Smooth muscle cell of the brain vasculature (primary cell): ENCODE data around the gene MAD1L1.

Experiments used
- DNase-seq: peaks from one replicate; pipeline ENCODE4 v3.0.0-alpha.2; 2012; ENCODE audit warnings: low read depth, low spot score

Gene MAD1L1

DNA sequence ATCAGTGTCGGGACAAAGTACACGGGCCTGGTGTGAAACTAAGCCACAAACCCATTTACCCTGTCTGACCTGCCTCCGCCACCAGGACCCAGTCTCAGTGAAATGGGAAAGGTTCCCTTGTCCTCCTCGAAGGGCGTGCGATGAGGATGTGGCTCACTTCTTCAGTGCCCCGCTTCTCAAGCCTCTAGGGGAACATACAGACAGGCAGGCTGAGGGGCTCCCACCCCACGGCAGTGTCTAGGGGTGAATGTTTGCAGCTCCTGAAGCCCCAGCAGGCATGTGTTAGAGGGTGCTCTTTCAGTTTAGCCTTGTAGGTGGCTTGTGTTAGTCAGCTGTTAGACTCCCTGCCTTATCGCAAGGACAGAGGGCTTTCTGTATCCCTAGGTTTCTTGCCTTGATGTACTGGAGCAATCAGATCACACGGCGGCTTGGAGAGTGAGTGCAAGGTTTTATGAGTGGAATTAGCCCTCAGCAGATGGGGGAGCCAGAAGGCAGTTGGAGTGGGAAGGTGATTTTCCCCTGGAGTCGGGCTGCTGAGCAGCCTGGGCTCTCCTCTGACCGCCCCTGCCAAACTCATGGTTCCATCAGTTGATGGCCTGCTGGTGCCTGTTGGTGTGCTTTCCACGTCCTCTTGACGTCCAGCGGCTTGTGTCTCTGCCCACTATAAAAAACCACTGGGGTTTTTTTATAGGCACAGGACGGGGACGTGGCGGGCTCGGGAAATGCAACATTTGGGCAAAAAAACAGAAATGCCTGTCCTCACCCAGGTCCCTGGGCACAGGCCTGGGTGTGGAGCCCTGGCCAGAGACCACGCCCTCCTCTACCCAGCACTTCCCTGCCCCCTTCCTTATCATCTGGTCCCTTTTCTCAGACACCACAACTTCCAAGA, 10.0 kb upstream of the MAD1L1 start:
- no peak for DNase-seq

DNA sequence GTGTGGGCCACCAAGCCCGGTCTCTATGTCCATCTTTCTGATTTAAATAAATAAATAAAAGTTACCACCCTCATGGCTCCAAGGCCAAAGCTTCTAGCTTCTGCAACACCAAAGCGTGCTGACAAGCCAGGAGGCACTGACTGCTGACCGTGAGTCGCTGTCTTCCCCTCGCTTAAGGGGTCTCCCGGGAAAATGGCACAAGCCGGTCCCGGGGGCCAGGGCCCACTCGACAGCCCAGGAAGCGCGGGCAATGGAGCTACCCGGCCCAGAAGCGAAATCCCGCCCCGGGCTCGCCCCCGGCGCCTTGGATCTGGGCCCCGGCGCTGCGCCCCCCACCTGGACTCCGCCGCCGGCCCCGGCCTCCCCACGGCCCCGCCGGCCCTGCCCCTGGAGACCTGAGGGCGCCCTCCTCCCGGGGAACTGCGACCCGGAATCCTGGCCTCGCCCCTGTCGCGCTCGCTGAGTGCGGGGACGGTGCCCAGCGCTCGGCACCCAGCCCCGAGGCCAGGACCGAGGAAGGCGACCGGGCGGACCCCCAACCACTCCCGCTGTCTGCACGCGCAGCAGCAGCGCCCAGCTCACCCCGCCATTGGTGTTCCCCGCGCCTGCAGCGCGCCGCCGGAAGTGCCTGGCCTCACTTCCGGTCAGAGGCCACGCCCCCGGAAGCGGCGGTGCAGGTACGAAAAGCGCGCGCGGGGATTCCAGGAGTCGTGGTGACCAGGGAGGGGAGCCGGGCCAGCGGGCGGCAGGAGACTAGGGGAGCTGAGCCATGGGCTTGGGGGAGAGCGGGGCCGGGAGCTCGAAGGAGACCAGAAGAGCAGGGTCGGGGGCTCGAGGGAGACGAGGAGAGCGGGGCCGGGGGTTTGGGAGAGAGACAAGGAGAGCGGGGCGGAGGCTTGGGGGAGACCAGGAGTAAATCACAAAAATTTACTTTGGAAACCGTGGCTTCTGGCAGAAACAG, 9.1 kb upstream of the MAD1L1 start, which contains the start of the genes MRM2 and NUDT1:
TSS of gene MRM2 (minus strand) at position 626 of the 961 bp plus-strand sequence. CDS start at position 590, 36 bp downstream.
TSS of gene NUDT1 (plus strand) at position 647 of the 961 bp plus-strand sequence. CDS start 2,349 bp downstream, outside the sequence.
- DNase-seq = peak; percentile 20

DNA sequence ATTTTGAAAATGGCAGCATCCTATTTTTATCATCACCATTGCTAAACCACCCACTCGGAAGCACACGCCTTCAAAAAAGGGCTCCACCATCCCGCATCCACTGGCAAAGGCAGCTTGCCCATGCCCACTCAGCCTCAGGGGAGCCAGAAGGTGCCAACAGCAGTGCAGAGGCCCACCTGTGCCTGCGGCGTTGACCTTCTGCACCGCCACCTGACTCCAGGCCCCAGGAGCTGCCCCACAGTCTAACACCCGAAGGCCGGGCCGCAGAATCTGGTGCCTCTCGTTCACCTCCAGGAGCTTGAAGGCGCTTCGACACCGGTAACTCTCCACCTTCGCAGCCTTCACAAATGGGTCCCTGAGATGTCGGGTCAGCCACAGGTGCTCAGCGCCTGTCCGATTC, 6.5 kb upstream of the MAD1L1 start:
- no peak for DNase-seq

DNA sequence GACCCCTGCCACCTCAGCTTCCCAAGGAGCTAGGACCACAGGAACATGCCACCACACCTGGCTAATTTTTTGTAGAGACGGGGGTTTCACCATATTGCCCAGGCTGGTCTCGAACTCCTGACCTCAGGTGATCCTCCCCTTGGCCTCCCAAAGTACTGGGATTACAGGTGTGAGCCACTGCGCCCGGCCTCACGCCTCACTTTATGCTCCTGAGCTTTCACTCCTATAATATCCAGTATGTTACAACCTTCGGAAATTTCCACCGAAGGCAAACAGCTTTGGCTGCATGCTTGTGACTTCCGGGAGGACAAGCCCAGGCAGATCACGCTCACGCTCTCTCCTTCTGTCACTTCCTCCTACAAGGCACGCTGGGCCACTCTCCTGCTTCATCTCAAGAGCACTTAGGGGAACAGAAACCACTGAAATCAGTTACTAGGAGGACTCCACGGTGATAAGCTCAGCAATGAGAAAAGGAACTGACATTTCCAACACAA, 4.4 kb upstream of the MAD1L1 start:
- DNase-seq = no peak

DNA sequence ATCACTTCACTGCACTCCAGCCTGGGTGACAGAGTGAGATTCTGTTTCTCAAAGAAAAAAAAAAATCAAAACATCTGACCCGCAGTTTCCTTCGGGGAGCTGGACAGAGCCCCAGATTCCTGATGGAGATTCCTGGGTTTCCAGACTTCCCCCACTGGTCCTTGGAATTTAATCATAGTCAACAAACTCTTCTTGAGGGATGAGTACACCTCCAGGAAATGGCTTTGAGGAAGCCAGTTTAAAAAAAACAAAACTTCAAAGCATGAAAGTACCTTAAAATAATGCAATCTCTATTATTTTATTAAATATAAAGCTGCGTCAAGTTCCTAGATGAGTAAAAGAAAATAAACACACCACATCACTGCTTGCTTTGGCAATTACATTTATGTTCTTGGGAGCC, 1.2 kb upstream of the MAD1L1 start:
- DNase-seq = no peak

DNA sequence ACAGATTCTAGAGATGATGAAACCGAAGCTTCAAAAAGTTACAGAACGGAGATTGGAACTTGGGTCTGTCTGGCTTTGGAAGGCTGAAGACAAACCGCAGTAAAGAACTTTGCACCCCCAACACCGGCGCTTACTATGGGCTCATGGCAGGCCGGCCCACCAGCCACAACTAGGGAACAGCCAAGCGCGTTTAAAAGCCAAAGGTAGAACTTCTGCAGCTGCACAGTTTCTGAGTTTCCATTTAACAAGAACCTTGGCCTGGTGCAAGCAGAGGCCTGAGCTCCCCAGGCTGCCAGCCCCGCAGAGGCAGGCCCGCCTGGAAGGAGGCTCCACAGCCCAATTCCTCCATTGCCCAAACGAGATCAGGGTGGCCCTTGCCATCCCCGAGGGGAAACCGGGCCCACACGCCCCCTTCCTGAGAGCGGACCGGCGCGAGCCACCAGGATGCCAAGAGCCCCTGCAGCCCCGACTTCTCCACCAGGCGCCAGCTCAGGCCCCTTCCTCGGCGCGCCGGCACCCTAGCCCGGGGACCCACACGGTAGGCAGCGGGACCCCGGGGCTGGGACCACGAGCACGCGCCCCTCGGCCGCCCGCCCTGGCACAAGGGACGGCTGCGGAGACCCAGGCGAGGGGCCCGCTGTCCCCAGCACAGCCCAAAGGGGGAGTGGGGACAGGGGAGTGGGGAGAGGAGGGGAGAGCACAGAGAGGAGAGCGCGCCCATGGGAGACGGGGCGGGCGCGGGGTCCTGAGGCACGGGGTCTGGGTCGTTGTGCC, 566 bp downstream of the MAD1L1 start:
- no peak for DNase-seq

DNA sequence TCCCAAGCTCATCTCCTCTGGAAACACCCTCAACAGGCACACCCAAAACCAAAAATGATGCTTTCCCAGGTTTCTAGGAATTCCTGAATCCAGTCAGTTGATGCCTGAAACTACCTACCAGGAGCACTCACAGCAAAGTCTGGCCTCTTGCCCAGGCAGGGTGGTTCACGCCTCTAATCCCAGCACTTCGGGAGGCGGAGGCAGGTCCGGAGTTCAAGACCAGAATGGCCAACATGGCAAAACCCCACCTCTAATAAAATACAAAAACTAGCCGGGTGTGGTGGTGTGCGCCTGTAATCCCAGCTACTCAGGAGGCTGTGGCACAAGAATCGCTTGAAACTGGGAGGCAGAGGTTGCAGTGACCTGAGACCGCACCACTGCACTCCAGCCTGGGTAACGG, 1.9 kb downstream of the MAD1L1 start:
- no peak for DNase-seq

DNA sequence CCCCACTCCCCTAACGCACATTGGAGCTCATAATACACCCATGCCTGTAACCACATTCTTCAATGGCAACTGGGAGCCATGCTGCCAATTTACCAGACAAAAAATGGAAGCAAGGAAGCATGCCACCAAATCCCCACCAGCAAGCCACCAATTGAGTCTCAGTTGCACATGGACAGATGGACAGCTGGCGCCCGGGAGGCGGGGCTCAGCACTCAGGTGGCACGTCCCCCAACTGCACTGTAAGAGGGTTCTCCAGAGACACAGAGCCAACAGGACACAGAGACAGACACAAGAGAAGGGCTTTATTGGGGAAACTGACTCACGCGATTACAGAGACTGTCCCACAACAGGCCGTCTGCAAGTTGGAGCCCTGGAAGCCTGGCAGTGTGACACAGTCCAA, 2.5 kb downstream of the MAD1L1 start:
- DNase-seq = no peak

DNA sequence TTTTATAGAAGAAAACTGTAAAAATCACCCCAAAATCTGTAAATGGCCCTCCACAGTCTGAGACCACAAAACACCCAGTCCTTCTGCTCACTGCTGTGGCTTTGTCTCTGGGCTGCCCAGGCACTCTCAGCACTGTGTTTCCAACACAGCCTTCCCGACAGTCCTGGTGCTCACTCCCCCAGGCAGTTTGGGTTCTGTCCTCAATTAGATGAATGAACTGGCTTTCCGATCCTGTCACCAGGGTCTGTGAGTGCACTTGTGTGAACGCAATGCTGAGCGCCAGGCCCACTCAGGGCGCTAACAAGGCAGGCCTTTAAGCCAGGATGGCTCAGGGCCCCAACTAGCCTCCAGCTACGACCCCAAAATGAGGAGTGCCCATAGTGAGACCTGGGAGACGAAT, 3.3 kb downstream of the MAD1L1 start:
- DNase-seq = no peak

DNA sequence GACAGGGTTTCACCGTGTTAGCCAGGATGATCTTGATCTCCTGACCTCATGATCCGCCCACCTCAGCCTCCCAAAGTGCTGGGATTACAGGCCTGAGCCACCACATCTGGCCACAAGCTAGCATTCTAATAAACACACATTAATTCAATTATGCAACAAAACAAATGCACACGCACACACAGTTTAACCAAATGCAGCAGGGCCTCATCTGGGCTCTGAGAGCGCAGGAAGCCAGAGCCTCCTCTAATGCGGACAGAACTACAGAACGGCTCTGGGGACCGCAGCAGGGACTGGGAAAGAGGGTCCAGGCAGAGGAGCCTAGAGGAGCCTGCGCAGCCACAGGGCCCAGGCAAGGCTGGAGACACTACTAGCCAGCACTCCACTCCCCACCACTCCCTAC, 3.8 kb downstream of the MAD1L1 start:
- no peak for DNase-seq

DNA sequence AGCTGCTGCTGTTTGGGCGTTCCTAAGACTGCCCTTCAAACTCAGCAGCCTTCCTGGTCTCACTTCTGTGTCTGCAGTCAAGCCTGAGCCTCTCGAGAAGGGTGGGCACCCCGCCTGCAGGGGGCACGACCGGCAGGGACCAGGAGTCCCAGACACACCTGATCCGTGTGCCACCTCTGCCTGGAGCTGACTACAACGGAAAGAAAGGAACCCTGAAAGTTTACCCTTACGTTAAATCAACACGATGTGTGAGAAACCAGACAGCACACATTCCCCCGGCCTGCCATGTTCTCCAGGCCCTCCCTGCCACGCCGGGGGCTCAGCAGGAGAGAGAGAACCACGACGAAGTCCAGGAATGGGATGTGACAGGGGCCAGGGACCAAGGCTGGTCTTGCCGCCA, 5.0 kb downstream of the MAD1L1 start:
- no peak for DNase-seq

DNA sequence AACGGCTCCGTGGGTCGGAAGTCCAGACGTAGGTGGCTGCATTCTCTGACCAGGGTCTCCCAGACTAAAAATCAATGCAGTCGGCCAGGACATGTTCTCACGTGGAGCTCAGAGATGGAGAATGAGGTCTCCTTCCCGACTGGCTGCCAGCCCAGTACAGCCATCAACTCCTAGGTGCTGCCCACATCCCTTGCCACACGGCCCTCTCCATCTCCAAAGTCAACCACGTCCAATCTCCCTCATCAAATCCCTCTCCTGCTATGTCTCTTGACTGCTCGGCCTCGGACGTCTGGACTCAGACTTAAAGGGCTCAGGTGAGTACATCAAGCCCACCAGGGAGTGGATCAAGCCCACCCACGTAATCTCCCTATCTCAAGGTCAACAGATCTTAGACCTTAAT, 6.9 kb downstream of the MAD1L1 start:
- no peak for DNase-seq

DNA sequence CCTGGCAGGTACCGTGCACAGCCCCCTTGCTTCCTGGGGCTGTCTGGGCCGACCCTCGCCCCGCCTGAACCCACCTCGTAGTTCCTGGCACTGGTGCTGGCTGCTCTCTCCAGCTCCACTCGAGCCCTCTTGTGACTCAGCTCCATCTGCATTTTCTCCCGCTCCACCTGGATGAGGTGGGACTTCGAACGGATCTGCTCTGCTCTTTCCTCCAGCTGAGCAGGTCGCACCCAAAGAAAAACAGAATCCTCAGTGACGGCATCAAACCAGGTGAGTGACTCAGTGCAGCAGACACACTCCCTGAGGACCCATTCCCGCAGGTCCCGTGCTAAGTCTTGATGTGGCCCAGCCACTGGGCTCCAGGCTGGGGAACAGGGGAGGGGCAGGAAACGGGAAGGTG, 7.4 kb downstream of the MAD1L1 start:
- no peak for DNase-seq

DNA sequence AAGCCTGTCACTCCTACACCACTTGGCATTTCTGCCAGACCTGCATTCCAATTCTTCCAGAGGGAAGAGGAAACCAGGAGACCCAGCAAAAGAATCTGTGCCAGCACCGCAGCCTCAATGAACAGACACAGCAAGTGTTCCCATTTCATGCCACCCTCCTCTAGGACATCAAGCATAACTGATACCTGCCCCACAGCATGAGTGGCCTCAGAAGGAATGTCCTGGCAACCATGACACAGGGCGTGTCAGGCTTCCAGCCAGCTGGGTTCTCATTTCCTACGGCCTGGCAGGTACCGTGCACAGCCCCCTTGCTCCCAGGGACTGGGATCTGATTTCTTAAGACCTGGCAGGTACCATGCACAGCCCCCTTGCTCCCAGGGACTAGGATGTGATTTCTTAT, 7.8 kb downstream of the MAD1L1 start:
- no peak for DNase-seq

DNA sequence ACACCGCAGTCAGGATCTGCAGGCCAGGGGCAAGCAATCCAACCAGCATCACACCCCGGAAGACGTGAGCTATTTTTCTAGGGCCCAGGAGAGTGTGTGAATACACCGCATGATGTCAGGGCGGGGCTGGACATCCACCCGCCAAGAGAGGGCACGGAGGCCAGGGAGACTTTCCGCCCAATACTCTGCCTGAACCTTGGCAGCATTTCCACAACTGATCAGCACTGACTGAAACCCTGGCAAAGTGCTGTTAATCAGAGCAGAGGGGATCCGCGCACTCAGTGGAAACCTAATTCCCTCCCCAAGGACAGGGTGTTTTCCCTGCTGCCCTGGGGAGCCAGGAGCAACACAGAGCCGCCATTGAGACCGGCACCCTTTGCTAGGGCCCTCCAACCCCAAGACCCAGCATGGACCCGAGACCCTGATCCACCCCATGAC, 8.2 kb downstream of the MAD1L1 start:
- no peak for DNase-seq

DNA sequence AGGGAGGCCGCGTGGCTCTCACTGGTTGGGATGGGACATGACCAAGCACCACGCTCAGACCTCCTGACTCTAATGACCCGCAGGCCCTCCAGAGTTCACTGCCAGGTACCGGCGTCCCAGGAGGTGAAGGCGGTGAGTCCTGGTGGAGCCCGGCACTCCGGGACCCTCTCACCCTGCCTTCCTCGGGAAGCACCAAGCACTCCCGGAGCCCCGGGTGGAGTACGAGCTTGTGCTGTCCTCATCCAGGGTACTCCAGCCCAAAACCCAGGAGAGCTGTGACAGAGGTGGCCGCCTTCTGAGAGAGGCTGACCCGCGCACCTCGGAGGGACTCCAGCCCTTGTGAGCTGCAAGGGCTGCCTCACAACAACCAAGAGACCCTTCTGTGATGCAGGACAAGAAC, 9.4 kb downstream of the MAD1L1 start:
- DNase-seq = no peak

DNA sequence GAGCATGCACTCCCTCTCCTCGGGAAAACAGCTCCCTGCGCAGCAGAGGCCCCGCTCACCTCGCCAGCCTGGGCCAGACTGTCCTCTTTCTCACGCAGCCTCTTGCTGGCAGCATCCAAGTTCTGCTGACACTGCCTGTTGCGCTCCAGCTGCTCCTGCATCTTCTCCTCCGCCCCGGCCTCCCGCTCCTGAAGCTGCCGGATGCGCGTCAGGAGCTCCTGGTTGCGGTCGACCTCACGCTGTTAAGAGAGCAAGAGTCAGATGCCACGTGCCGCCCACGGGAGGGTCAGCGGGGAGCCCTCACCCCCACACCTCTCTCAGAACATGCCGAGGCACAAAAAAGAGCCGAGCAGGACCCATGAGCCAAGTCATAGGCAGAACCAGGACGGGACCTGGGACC, 10.2 kb downstream of the MAD1L1 start:
- no peak for DNase-seq

DNA sequence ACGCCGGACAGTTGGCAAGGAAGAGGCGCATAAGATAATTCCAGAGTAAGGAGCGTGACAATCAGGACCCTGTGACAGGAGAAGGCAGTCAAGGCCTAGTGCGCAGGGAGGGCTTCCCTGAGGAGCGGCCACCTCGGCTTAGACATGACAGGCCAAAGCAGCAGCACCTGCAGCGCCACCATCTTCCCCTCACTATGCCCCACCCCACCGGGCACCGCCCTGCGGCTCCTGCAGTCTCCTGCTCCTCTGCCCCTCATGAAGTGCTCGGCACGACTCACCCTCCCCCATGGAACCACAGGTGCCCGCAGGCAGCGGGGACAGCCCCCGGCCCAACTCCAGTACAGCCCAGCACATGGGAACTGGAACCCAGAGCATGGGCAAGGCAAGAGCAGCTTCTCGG, 11.8 kb downstream of the MAD1L1 start:
- no peak for DNase-seq

DNA sequence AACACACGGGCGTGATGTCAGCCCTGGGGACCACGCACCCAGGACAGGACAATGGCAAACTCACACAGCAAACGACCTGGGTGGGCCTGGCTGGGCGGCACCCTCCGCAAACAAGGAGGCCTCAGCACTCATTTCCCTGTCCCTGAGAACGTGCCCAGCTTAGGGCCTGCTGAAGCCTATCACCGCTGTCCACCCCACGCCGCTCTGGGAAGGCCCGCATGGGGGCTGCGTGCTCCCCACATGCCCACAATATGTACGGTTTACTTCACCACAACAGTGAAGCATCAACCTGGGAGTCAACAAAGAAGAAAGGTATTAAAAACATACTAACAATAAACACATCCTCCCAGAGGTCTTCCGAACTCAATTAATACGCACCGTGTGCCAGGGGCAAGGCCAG, 12.2 kb downstream of the MAD1L1 start:
- no peak for DNase-seq

DNA sequence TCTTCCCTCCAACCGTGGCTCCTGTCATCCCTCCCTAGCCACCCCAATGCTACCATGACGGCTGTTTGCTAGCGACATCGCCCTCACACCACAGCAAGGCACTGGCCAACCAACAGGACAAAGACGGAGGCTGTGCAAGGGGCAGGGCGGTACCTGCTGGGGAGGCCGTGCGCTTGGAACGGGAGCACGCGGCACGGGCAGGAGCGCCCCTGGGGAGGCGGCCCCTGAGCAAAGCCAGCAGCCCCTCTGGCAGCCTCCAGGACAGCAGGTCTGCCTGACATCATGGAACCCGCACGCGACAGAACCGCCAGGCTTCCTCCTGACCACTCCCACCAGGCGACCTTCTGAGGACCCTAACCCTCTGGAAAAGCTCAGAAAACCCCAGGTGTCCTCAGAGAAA, 12.7 kb downstream of the MAD1L1 start:
- no peak for DNase-seq

DNA sequence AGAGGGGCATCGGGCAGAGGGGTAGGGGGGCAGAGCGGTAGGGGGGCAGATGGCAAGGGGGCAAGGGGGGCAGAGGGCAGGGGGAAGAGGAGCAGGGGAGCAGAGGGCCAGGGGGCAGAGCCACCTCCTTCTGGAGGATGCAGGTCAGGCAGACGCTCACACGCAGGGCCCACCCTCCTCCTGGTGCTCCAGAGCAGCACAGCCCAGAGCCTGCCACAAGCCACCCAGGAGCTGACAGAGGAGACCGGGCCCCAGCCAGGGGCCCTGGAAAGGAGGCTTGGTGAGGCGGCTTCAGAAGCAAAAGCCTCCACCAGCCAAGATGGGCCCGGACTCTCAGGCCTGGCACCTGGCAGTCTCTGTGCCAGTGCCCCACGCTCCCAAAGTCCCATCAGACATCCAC, 13.1 kb downstream of the MAD1L1 start:
- DNase-seq = no peak
